PC-3 (cell line): ENCODE results near the gene BRF1. TPM values are rescaled to one million over a fixed set of nuclear protein-coding genes. Genes with fewer than 3 reads are reported as not detected.

Experiments used
- ATAC-seq: fragments of 200-7000 bp; cut with Tn5 transposase; 2 replicates; pipeline ENCODE4 v1.9.1; 2020; ENCODE audit warnings: mild to moderate bottlenecking, moderate library complexity
- BruUV-seq: library from RNA; stranded (reverse); fragments of 400-500 nt; replicated peaks from 2 replicates; lab custom pipeline; 2021; lab: Mats Ljungman, UMichigan
- CTCF ChIA-PET: fragments of 300-600 bp; sonication (Branson Sonifier 250); formaldehyde crosslinking; loops from one replicate; lab custom pipeline; 2022; ENCODE audit warnings: antibody characterized with exemption; lab: Charles Lee
- POLR2A ChIA-PET: fragments of 300-600 bp; sonication (Branson Sonifier 250); formaldehyde crosslinking; loops from one replicate; lab custom pipeline; 2022; ENCODE audit warnings: antibody characterized with exemption; ENCODE audit not compliant: unreplicated experiment; lab: Charles Lee
- DNase-seq: peaks from one replicate; pipeline ENCODE4 v3.0.0-alpha.2; 2015
- H2AFZ ChIP-seq: fragments of 300-600 bp; sonication (generic); 2 replicates; pipeline ENCODE4 v1.6.0; 2016; ENCODE audit warnings: antibody characterized with exemption, low read length
- H3F3A ChIP-seq: fragments of 300-600 bp; sonication (generic); one replicate; pipeline ENCODE4 v1.6.0; 2017; ENCODE audit warnings: antibody characterized with exemption, low read length, control low read depth, mild to moderate bottlenecking; ENCODE audit not compliant: unreplicated experiment
- H3K27ac ChIP-seq: fragments of 300-600 bp; sonication (generic); 2 replicates; pipeline ENCODE4 v1.5.1; 2016; ENCODE audit warnings: mild to moderate bottlenecking, low read length
- H3K27me3 ChIP-seq: fragments of 300-600 bp; sonication (generic); 2 replicates; pipeline ENCODE4 v1.6.1; 2016; ENCODE audit warnings: low read length, mixed read lengths
- H3K36me3 ChIP-seq: fragments of 300-600 bp; sonication (generic); 2 replicates; pipeline ENCODE4 v1.6.1; 2016; ENCODE audit warnings: low read depth, mixed run types, low read length, mixed read lengths
- H3K4me1 ChIP-seq: fragments of 300-600 bp; sonication (generic); 2 replicates; pipeline ENCODE4 v1.5.1; 2016; ENCODE audit warnings: low read length; ENCODE audit not compliant: insufficient read depth
- H3K4me2 ChIP-seq: fragments of 300-600 bp; sonication (generic); 2 replicates; pipeline ENCODE4 v1.6.0; 2016; ENCODE audit warnings: low read length
- H3K4me3 ChIP-seq: fragments of 300-600 bp; sonication (generic); 2 replicates; pipeline ENCODE4 v1.5.1; 2016; ENCODE audit warnings: mild to moderate bottlenecking, low read length, mixed read lengths
- H3K79me2 ChIP-seq: fragments of 300-600 bp; sonication (generic); 2 replicates; pipeline ENCODE4 v1.6.1; 2017; ENCODE audit warnings: low read length, mixed read lengths
- H3K9ac ChIP-seq: fragments of 300-600 bp; sonication (generic); 2 replicates; pipeline ENCODE4 v1.6.0; 2016; ENCODE audit warnings: mild to moderate bottlenecking, low read length
- H3K9me2 ChIP-seq: fragments of 300-600 bp; sonication (generic); replicated peaks from 2 replicates; pipeline ENCODE4 v1.6.1; 2016; ENCODE audit warnings: mixed run types, low read length, mixed read lengths
- H3K9me3 ChIP-seq: fragments of 300-600 bp; sonication (generic); 2 replicates; pipeline ENCODE4 v1.6.1; 2016; ENCODE audit warnings: low read length, mixed read lengths
- H4K20me1 ChIP-seq: fragments of 300-600 bp; sonication (generic); 2 replicates; pipeline ENCODE4 v1.6.1; 2016; ENCODE audit warnings: low read length, mixed read lengths
- CTCF ChIP-seq: fragments of 300-600 bp; sonication (generic); conservative IDR thresholded peaks from 2 replicates; pipeline ENCODE4 v1.5.1; 2017; ENCODE audit warnings: antibody characterized with exemption, low read depth, mild to moderate bottlenecking, low read length
- EZH2 ChIP-seq: fragments of 300-600 bp; sonication (generic); IDR thresholded peaks from one replicate; pipeline ENCODE4 v1.6.1; 2017; ENCODE audit warnings: antibody characterized with exemption, mild to moderate bottlenecking, low read length; ENCODE audit not compliant: unreplicated experiment
- EZH2phosphoT487 ChIP-seq: fragments of 300-600 bp; sonication (generic); IDR thresholded peaks from 2 replicates; pipeline ENCODE4 v1.6.1; 2018; ENCODE audit warnings: mild to moderate bottlenecking, antibody characterized with exemption, low read length, borderline replicate concordance
- intact Hi-C: fragments of 100-400 bp; cut with micrococcal nuclease; formaldehyde crosslinking; loops from 2 replicates; pipeline ENCODE4 v1.9.0; 2023
- total RNA-seq: library from RNA; depleted of rRNA; stranded (reverse); fragments of >200 nt; gene quantifications from 2 replicates; pipeline ENCODE4 v1.2.3, GENCODE V29; 2014

BRF1 gene
- total RNA-seq, 1 experiment from 2014 or later: 55.8 TPM

- BruUV-seq: no TSS peak
- ChIA-PET POLR2A (no interaction called here), CTCF (no interaction called here)
- Histone ChIP-seq H3F3A (no peaks in the 10 kb centered on the region), H3K9me3 (no peaks in the 10 kb centered on the region), H3K9me2 (no peaks in the 10 kb centered on the region), H3K9ac (no peak overlapping the region), H3K79me2 (no peaks in the 10 kb centered on the region), H3K4me1 (peaks cover 19% of the 10 kb centered on the region), H3K36me3 (no peaks in the 10 kb centered on the region), H4K20me1 (no peaks in the 10 kb centered on the region), H2AFZ (no peak overlapping the region), H3K4me2 (no peak overlapping the region), H3K4me3 (no peak overlapping the region), H3K27me3 (no peaks in the 10 kb centered on the region), H3K27ac (no peak overlapping the region)
- DNase-seq: no peak
- ATAC-seq: no peak
- TF ChIP-seq EZH2 (no peak), EZH2phosphoT487 (no peak), CTCF (no peak)
- intact Hi-C loops: no loop called here
Observed at GRCh38 chr14:105209091-105209490, 91.7 kb downstream of the BRF1 start.

GRCh38 chr14:105208738-105209075 is 92.1 kb downstream of the BRF1 start:
- H3K27me3 ChIP-seq: no peaks in the 10 kb centered on the region
- CTCF ChIA-PET: no interaction called here
- no TSS peak for BruUV-seq

More at GRCh38 chr14:105208738-105209075, 92.1 kb downstream of the BRF1 start:
- no peaks in the 10 kb centered on the region for H3F3A ChIP-seq
- peaks cover 21% of the 10 kb centered on the region for H3K4me1 ChIP-seq
- POLR2A ChIA-PET: no interaction called here
- H3K4me2 ChIP-seq: no peak overlapping the region
- TF ChIP-seq CTCF (no peak), EZH2 (no peak), EZH2phosphoT487 (no peak)
- no peaks in the 10 kb centered on the region for H3K9me3 ChIP-seq
- H2AFZ ChIP-seq: no peak overlapping the region
- no peak for ATAC-seq
- no peak for DNase-seq
- H3K4me3 ChIP-seq: no peak overlapping the region
- H3K9me2 ChIP-seq: no peaks in the 10 kb centered on the region
- no peaks in the 10 kb centered on the region for H3K36me3 ChIP-seq
- no peak overlapping the region for H3K27ac ChIP-seq
- no peaks in the 10 kb centered on the region for H4K20me1 ChIP-seq
- intact Hi-C loops: no loop called here
- no peak overlapping the region for H3K9ac ChIP-seq
- H3K79me2 ChIP-seq: no peaks in the 10 kb centered on the region
